GM12892 (cell line): ENCODE results near the gene PBX1.

Source experiments
- POLR2A ChIP-seq: IDR thresholded peaks from 2 replicates; pipeline ENCODE4 v1.6.1; 2011; ENCODE audit warnings: low read depth, low read length, control low read depth
- POLR2AphosphoS5 ChIP-seq: IDR thresholded peaks from 2 replicates; pipeline ENCODE4 v1.6.1; 2011; ENCODE audit warnings: low read depth, low read length, control low read depth
- TAF1 ChIP-seq: IDR thresholded peaks from 2 replicates; pipeline ENCODE4 v1.6.1; 2011; ENCODE audit warnings: low read depth, mild to moderate bottlenecking, control low read depth, low read length, borderline replicate concordance

DNA sequence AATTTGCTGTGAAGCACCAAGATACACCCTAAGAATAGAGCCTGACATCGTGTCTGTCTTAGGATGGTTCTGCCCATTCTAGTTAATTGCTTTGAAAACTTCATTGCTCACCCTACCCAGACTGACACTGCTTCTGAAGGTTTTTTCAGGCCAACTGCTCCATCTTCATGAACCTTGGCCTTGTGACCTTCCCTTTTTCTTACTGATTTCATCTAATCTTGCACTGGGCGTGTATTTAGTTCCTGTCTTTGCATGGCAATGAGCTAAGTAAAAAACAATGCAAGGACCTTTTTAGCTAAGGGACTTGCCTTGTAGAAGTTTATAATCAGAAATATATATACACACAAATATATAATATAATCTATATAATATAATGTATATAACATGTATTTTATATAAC, 108.0 kb downstream of the PBX1 start:
- no peak for TF ChIP-seq POLR2AphosphoS5
- no peak for TF ChIP-seq POLR2A
- TF ChIP-seq TAF1 = no peak
